HG03135 (cell line): ENCODE measurements around the gene PCNA.
A peak's percentile ranks its signal among the peaks of the same experiment; 100 is the strongest.

Experiments
- ATAC-seq: cut with Tn5 transposase; IDR thresholded peaks from one replicate; pipeline ENCODE4 v1.9.1; 2021; ENCODE audit warnings: mild to moderate bottlenecking, moderate library complexity; ENCODE audit not compliant: unreplicated experiment

The PCNA gene

GRCh38 chr20:5119435-5120184, at the start of gene PCNA:
Gene PCNA, minus strand, starts transcription at chr20:5119958. Its CDS starts 160 bp downstream, at chr20:5119798.
- ATAC-seq = peak; percentile 92

- no peak for ATAC-seq
These were observed 49.1 kb upstream of the PCNA start for GRCh38 chr20:5168651-5169396.

- ATAC-seq = no peak
These were observed 45.2 kb upstream of the PCNA start for GRCh38 chr20:5164645-5165625.

GRCh38 chr20:5161536-5162164, 41.9 kb upstream of the PCNA start:
- no peak for ATAC-seq

- no peak for ATAC-seq
These were observed 41.1 kb upstream of the PCNA start for GRCh38 chr20:5160882-5161281.

- no peak for ATAC-seq
These were observed 40.2 kb upstream of the PCNA start for GRCh38 chr20:5159928-5160327.

GRCh38 chr20:5156675-5157448, 37.1 kb upstream of the PCNA start:
- no peak for ATAC-seq

- ATAC-seq = no peak
These were observed 35.6 kb upstream of the PCNA start for GRCh38 chr20:5155404-5155803.

- no peak for ATAC-seq
These were observed 34.8 kb upstream of the PCNA start for GRCh38 chr20:5154543-5154925.

- ATAC-seq = no peak
These were observed 34.1 kb upstream of the PCNA start for GRCh38 chr20:5153612-5154542.

GRCh38 chr20:5153152-5153467, 33.4 kb upstream of the PCNA start:
- no peak for ATAC-seq

- no peak for ATAC-seq
These were observed 30.7 kb upstream of the PCNA start for GRCh38 chr20:5150226-5151076.

GRCh38 chr20:5149892-5150225, 30.1 kb upstream of the PCNA start:
- ATAC-seq = no peak

- no peak for ATAC-seq
These were observed 28.8 kb upstream of the PCNA start for GRCh38 chr20:5148581-5148980.

GRCh38 chr20:5146871-5147592, 27.3 kb upstream of the PCNA start:
- ATAC-seq = no peak

GRCh38 chr20:5146099-5146668, 26.4 kb upstream of the PCNA start:
- ATAC-seq = no peak

GRCh38 chr20:5145365-5146098, 25.8 kb upstream of the PCNA start:
- ATAC-seq = no peak
